ENCODE measurements around the gene ALOXE3. TPM values are rescaled to one million over a fixed set of nuclear protein-coding genes. Genes with fewer than 3 reads are reported as not detected.
A peak's percentile ranks its signal among the peaks of the same experiment; 100 is the strongest.
"Not testable (repeated sequence)": the region's sequence is repeated elsewhere in the genome, so short reads cannot be mapped to it uniquely, and the experiment has no call there.

The ALOXE3 gene
- total and polyA plus RNA-seq, 4 donors = not detected

DNA sequence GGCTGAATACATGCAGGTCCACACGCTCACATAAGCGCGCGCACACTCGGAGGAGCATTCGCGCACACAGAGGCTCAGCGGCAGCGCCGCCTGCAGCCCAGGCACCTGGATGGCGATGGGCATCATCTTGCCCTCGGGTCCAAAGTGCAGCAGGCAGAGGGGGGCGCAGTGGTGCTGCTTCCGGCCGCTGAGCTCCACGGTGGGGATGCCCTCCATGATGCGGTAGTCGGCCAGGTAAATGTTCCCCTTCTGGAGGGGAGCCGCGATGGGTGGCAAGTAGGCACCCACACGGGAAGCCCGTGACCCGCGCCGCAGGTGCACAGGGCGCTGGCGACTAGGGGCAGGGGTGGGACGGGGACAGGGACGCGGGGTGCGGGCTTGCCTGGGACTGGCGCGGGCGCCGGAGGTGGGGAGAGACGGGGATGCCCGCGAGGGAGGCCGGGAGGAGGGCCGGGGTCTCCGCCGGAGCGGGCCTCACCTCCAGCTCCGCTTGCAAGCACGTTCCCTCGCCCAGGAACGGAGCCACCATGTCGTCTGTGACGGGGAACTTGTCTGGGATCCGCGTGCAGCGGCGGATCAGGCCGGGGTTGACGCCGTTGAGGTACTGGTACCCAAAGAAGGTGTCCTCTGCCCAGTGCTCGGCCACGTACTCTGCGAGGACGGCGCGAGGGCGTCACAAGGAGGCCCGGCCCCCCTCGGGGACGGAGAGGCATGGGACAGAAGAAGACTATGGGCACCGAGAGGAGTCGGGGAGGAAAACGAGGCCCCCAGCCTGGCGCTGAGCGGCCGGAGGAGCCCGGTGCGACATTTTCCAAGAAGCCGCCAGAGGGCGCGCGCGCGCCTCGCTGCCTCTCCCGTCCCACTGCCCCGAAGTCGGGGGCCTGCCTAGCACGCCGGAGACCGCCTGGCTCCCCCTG is 38.8 kb downstream of the ALOXE3 start:
- H3K27ac ChIP-seq (ENCODE audit: low read depth in 1 of 2, low read length in 2 of 2) = no peak overlapping the region
- H3K27me3 ChIP-seq (ENCODE audit: control insufficient read depth in 4 of 4, insufficient read depth in 4 of 4, low read length in 3 of 4) = peaks cover 4 to 20% (median 8%) of the 10 kb centered on the region in 4 donors
- H3K9me3 ChIP-seq (ENCODE audit: control insufficient read depth in 4 of 4, low read length in 3 of 4) = no peaks in the 10 kb centered on the region
- H3K9ac ChIP-seq (ENCODE audit: low read depth in 1 of 2, low read length in 2 of 2) = no peak overlapping the region
- 3% methylated on average over 87 of the region's 87 CpGs for WGBS
- peaks cover 5 to 13% (median 10%) of the 10 kb centered on the region in 4 donors for H3K4me1 ChIP-seq (ENCODE audit: control insufficient read depth in 4 of 4, insufficient read depth in 4 of 4, low read length in 3 of 4)
- peak; percentile 80 for DNase-seq (ENCODE audit: low spot score)
- peak overlapping the region in 2 of 3 donors; percentile 22 to 24 for H3K4me3 ChIP-seq (ENCODE audit: low read depth in 1 of 3, low read length in 3 of 3)
- H3K36me3 ChIP-seq (ENCODE audit: control insufficient read depth in 4 of 4, insufficient read depth in 3 of 4, low read depth in 1 of 4, low read length in 3 of 4) = no peaks in the 10 kb centered on the region
- TF ChIP-seq, protein P1, sequence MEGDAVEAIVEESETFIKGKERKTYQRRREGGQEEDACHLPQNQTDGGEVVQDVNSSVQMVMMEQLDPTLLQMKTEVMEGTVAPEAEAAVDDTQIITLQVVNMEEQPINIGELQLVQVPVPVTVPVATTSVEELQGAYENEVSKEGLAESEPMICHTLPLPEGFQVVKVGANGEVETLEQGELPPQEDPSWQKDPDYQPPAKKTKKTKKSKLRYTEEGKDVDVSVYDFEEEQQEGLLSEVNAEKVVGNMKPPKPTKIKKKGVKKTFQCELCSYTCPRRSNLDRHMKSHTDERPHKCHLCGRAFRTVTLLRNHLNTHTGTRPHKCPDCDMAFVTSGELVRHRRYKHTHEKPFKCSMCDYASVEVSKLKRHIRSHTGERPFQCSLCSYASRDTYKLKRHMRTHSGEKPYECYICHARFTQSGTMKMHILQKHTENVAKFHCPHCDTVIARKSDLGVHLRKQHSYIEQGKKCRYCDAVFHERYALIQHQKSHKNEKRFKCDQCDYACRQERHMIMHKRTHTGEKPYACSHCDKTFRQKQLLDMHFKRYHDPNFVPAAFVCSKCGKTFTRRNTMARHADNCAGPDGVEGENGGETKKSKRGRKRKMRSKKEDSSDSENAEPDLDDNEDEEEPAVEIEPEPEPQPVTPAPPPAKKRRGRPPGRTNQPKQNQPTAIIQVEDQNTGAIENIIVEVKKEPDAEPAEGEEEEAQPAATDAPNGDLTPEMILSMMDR (IDR thresholded peaks at IDR 0.05; ENCODE audit: low read depth, low read length, missing input control) = peak; percentile 69
- TF ChIP-seq, protein P2, sequence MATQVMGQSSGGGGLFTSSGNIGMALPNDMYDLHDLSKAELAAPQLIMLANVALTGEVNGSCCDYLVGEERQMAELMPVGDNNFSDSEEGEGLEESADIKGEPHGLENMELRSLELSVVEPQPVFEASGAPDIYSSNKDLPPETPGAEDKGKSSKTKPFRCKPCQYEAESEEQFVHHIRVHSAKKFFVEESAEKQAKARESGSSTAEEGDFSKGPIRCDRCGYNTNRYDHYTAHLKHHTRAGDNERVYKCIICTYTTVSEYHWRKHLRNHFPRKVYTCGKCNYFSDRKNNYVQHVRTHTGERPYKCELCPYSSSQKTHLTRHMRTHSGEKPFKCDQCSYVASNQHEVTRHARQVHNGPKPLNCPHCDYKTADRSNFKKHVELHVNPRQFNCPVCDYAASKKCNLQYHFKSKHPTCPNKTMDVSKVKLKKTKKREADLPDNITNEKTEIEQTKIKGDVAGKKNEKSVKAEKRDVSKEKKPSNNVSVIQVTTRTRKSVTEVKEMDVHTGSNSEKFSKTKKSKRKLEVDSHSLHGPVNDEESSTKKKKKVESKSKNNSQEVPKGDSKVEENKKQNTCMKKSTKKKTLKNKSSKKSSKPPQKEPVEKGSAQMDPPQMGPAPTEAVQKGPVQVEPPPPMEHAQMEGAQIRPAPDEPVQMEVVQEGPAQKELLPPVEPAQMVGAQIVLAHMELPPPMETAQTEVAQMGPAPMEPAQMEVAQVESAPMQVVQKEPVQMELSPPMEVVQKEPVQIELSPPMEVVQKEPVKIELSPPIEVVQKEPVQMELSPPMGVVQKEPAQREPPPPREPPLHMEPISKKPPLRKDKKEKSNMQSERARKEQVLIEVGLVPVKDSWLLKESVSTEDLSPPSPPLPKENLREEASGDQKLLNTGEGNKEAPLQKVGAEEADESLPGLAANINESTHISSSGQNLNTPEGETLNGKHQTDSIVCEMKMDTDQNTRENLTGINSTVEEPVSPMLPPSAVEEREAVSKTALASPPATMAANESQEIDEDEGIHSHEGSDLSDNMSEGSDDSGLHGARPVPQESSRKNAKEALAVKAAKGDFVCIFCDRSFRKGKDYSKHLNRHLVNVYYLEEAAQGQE (IDR thresholded peaks at IDR 0.05) = no peak
- TF ChIP-seq, protein P3, sequence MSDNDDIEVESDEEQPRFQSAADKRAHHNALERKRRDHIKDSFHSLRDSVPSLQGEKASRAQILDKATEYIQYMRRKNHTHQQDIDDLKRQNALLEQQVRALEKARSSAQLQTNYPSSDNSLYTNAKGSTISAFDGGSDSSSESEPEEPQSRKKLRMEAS (IDR thresholded peaks at IDR 0.05) = no peak
- TF ChIP-seq HNF4A (conservative IDR thresholded peaks at IDR 0.05) (peak; percentile 44 to 59), YY1 (IDR thresholded peaks at IDR 0.05) (no peak), EGR1 (IDR thresholded peaks at IDR 0.05; ENCODE audit: low read depth in 2 of 2) (no peak), FOXA2 (IDR thresholded peaks at IDR 0.05) (no peak), HNF4G (IDR thresholded peaks at IDR 0.05) (no peak), JUND (IDR thresholded peaks at IDR 0.05) (no peak), NR2F2 (IDR thresholded peaks at IDR 0.05) (no peak), RXRA (IDR thresholded peaks at IDR 0.05) (no peak), GABPA (IDR thresholded peaks at IDR 0.05 in 1 of 2, conservative IDR thresholded peaks at IDR 0.05 in 1 of 2) (no peak), SP1 (IDR thresholded peaks at IDR 0.05) (no peak), TAF1 (conservative IDR thresholded peaks at IDR 0.05) (no peak), RAD21 (IDR thresholded peaks at IDR 0.05) (peak; percentile 53 to 71), FOXA1 (IDR thresholded peaks at IDR 0.05) (no peak)
- TF ChIP-seq, protein P4, sequence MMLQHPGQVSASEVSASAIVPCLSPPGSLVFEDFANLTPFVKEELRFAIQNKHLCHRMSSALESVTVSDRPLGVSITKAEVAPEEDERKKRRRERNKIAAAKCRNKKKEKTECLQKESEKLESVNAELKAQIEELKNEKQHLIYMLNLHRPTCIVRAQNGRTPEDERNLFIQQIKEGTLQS (IDR thresholded peaks at IDR 0.05) = no peak
- TF ChIP-seq, protein P5, sequence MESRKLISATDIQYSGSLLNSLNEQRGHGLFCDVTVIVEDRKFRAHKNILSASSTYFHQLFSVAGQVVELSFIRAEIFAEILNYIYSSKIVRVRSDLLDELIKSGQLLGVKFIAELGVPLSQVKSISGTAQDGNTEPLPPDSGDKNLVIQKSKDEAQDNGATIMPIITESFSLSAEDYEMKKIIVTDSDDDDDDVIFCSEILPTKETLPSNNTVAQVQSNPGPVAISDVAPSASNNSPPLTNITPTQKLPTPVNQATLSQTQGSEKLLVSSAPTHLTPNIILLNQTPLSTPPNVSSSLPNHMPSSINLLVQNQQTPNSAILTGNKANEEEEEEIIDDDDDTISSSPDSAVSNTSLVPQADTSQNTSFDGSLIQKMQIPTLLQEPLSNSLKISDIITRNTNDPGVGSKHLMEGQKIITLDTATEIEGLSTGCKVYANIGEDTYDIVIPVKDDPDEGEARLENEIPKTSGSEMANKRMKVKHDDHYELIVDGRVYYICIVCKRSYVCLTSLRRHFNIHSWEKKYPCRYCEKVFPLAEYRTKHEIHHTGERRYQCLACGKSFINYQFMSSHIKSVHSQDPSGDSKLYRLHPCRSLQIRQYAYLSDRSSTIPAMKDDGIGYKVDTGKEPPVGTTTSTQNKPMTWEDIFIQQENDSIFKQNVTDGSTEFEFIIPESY (IDR thresholded peaks at IDR 0.05) = no peak

DNA sequence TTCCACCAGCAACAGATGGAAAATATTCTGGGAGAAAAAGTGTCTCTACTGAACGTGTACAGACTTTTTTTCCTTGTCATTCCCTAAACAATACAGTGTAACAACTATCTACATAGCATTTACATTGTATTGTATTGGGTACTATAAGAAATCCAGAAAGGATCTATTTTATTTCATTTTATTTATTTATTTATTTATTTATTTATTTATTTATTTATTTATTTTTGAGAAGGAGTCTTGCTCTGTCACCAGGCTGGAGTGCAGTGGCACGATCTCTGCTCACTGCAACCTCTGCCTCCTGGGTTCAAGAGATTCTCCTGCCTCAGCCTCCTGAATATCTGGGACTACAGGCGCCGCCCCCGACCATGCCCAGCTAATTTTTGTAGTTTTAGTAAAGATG is 40.4 kb downstream of the ALOXE3 start:
- H3K9ac ChIP-seq (ENCODE audit: low read depth in 1 of 2, low read length in 2 of 2); H3K4me3 ChIP-seq (ENCODE audit: low read depth in 1 of 3, low read length in 3 of 3); H3K36me3 ChIP-seq (ENCODE audit: control insufficient read depth in 4 of 4, insufficient read depth in 3 of 4, low read depth in 1 of 4, low read length in 3 of 4); DNase-seq (ENCODE audit: low spot score); H3K27ac ChIP-seq (ENCODE audit: low read depth in 1 of 2, low read length in 2 of 2); H3K9me3 ChIP-seq (ENCODE audit: control insufficient read depth in 4 of 4, low read length in 3 of 4): not testable (repeated sequence)
- H3K4me1 ChIP-seq (ENCODE audit: control insufficient read depth in 4 of 4, insufficient read depth in 4 of 4, low read length in 3 of 4) = peaks cover 7 to 19% (median 11%) of the 10 kb centered on the region in 4 donors
- H3K27me3 ChIP-seq (ENCODE audit: control insufficient read depth in 4 of 4, insufficient read depth in 4 of 4, low read length in 3 of 4) = peaks cover 4 to 28% (median 12%) of the 10 kb centered on the region in 4 donors
- WGBS = 82% methylated on average over 5 of the region's 5 CpGs

All from liver (tissue), 9 donors.